ENCODE data around the gene RNF187. TPM values are rescaled to one million over a fixed set of nuclear protein-coding genes. Genes with fewer than 3 reads are reported as not detected.
A peak's percentile ranks its signal among the peaks of the same experiment; 100 is the strongest.

Gene RNF187
- total and polyA plus RNA-seq, 2 of the 13 experiments (the other 11 are each of a cell fraction or from before 2014, with no cell fraction given), result 41.3 to 59.4 TPM

- TF ChIP-seq ZNF773 (CRISPR knock-in tag; IDR thresholded peaks at IDR 0.05; ENCODE audit: borderline replicate concordance) (peak; percentile 63; the same call in 1 of the 2 replicates), ZNF17 (CRISPR knock-in tag; IDR thresholded peaks at IDR 0.05) (no peak), FOXC1 (CRISPR knock-in tag; IDR thresholded peaks at IDR 0.05; ENCODE audit: borderline replicate concordance) (no peak), KLF6 (CRISPR knock-in tag; IDR thresholded peaks at IDR 0.05) (peak; percentile 97), ZSCAN25 (CRISPR knock-in tag; IDR thresholded peaks at IDR 0.05) (peak; percentile 77), ZNF644 (CRISPR knock-in tag; IDR thresholded peaks at IDR 0.05; ENCODE audit: low read depth) (no peak), ZNF205 (CRISPR knock-in tag; IDR thresholded peaks at IDR 0.05) (peak; percentile 70; the same call in 1 of the 2 replicates), CENPT (CRISPR knock-in tag; IDR thresholded peaks at IDR 0.05; ENCODE audit: low read depth) (no peak; the same call in 1 of the 2 replicates), NKX3-1 (CRISPR knock-in tag; IDR thresholded peaks at IDR 0.05) (peak; percentile 92), NR2F2 (IDR thresholded peaks at IDR 0.05; ENCODE audit: borderline replicate concordance, low read depth) (no peak; the same call in 1 of the 2 replicates), HBP1 (CRISPR knock-in tag; IDR thresholded peaks at IDR 0.05; ENCODE audit: low read depth) (peak; percentile 67), TARDBP (CRISPR knock-in tag; IDR thresholded peaks at IDR 0.05) (0 out of 2 replicates have a peak, but pooled peaks have one; percentile 48), TRIM24 (CRISPR knock-in tag; IDR thresholded peaks at IDR 0.05) (no peak), DMTF1 (CRISPR knock-in tag; IDR thresholded peaks at IDR 0.05) (no peak), MIER2 (CRISPR knock-in tag; IDR thresholded peaks at IDR 0.05) (no peak), KAT2B (IDR thresholded peaks at IDR 0.05; ENCODE audit: borderline replicate concordance, low read depth, low read length) (no peak), CREM (IDR thresholded peaks at IDR 0.05) (peak; percentile 90), CREM (CRISPR knock-in tag; IDR thresholded peaks at IDR 0.05) (peak; percentile 61; the same call in 1 of the 2 replicates), ZNF572 (CRISPR knock-in tag; IDR thresholded peaks at IDR 0.05) (peak; percentile 51; the same call in 1 of the 2 replicates), FOSL1 (CRISPR knock-in tag; IDR thresholded peaks at IDR 0.05; ENCODE audit: borderline replicate concordance) (no peak), ZNF333 (CRISPR knock-in tag; IDR thresholded peaks at IDR 0.05; ENCODE audit: borderline replicate concordance) (peak; percentile 94; the same call in 1 of the 2 replicates), GABPB1 (CRISPR knock-in tag; IDR thresholded peaks at IDR 0.05) (peak; percentile 80), ETS1 (CRISPR knock-in tag; IDR thresholded peaks at IDR 0.05) (peak; percentile 88; the same call in 1 of the 2 replicates), ZNF770 (CRISPR knock-in tag; IDR thresholded peaks at IDR 0.05) (peak; percentile 69), ZNF839 (CRISPR knock-in tag; IDR thresholded peaks at IDR 0.05; ENCODE audit: borderline replicate concordance) (no peak)
Measured at GRCh38 chr1:228486596-228487335, 416 bp upstream of the RNF187 start (continued).
